GM21447 (cell line): ENCODE measurements around the gene RAB20.
"Not testable (repeated sequence)": the region's sequence is repeated elsewhere in the genome, so short reads cannot be mapped to it uniquely, and the experiment has no call there.

Experiments
- ATAC-seq: cut with Tn5 transposase; IDR thresholded peaks from one replicate; pipeline ENCODE4 v1.9.1; 2021; ENCODE audit not compliant: unreplicated experiment

Gene RAB20

GRCh38 chr13:110561344-110562035 is at the start of gene RAB20:
Gene RAB20, minus strand, starts transcription at chr13:110561722. Its CDS starts 203 bp downstream, at chr13:110561519.
- ATAC-seq = peak; percentile 73

- no peak for ATAC-seq
These were observed 49.6 kb upstream of the RAB20 start for GRCh38 chr13:110610955-110611595.

GRCh38 chr13:110607675-110608224 is 46.2 kb upstream of the RAB20 start:
- ATAC-seq = no peak

- not testable (repeated sequence) for ATAC-seq
These were observed 44.8 kb upstream of the RAB20 start for GRCh38 chr13:110606281-110606680.

GRCh38 chr13:110605132-110605531 is 43.6 kb upstream of the RAB20 start:
- ATAC-seq = no peak

- no peak for ATAC-seq
These were observed 39.5 kb upstream of the RAB20 start for GRCh38 chr13:110600980-110601379.

- ATAC-seq = no peak
These were observed 38.8 kb upstream of the RAB20 start for GRCh38 chr13:110600261-110600819.

GRCh38 chr13:110597041-110597689 is 35.6 kb upstream of the RAB20 start:
- ATAC-seq = no peak

- peak; percentile 75 for ATAC-seq
These were observed 32.1 kb upstream of the RAB20 start for GRCh38 chr13:110593430-110594130.

- ATAC-seq = no peak
These were observed 31.1 kb upstream of the RAB20 start for GRCh38 chr13:110592665-110593064.

- ATAC-seq = no peak
These were observed 29.1 kb upstream of the RAB20 start for GRCh38 chr13:110590577-110590976.

- ATAC-seq = no peak
These were observed 28.4 kb upstream of the RAB20 start for GRCh38 chr13:110589793-110590390.

- no peak for ATAC-seq
These were observed 21.8 kb upstream of the RAB20 start for GRCh38 chr13:110583178-110583865.

GRCh38 chr13:110582421-110582954 is 21.0 kb upstream of the RAB20 start:
- ATAC-seq = no peak

- no peak for ATAC-seq
These were observed 20.1 kb upstream of the RAB20 start for GRCh38 chr13:110581506-110582185.

- ATAC-seq = no peak
These were observed 19.3 kb upstream of the RAB20 start for GRCh38 chr13:110580800-110581199.

GRCh38 chr13:110578363-110578762 is 16.8 kb upstream of the RAB20 start:
- no peak for ATAC-seq

GRCh38 chr13:110576736-110577476 is 15.4 kb upstream of the RAB20 start:
- ATAC-seq = no peak

- no peak for ATAC-seq
These were observed 14.5 kb upstream of the RAB20 start for GRCh38 chr13:110576070-110576394.
